ENCODE measurements around the gene CISD1. TPM values are rescaled to one million over a fixed set of nuclear protein-coding genes. Genes with fewer than 3 reads are reported as not detected.
A peak's percentile ranks its signal among the peaks of the same experiment; 100 is the strongest.

Gene CISD1
- polyA plus RNA-seq, 3 donors, result 5.4 to 29.4 (median 24.9) TPM

DNA sequence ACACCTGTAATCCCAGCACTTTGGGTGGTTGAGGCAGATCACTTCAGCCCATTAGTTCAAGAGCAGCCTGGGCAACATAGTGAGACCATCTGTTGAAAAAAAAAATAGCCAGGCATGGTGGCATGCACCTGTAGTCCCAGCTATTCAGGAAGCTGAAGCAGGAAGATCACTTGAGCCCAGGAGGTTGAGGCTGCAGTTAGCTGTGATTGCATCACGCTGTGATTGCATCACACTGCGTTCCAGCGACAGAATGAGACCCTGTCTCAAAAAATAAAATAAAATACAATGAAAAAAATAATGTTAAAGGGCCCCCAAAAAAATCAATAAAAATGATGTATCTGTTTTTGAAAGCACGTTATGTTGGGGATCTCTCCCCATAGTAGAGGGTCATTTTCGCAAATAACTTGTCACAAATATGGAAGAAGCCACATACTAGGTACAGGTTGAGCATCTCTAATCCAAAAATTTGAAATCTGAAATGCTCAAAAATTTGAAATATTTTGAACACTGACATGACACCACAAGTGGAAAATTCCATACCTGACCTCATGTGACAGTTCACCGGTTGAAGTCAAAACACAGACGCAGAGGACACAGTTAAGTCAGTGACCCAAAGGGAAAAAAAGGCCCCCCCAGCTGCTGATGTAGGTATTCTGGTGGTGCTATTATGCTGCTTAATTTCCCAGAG, 9.5 kb downstream of the CISD1 start:
- WGBS (ENCODE audit: insufficient coverage), result 70% methylated on average over 2 of the region's 7 CpGs
- no peak overlapping the region for H3K27ac ChIP-seq (ENCODE audit: low read depth in 1 of 2, low read length in 2 of 2)
- no peak overlapping the region for H3K9ac ChIP-seq (ENCODE audit: insufficient read depth, low read length, poor library complexity, severe bottlenecking)
- H3K36me3 ChIP-seq (replicated peaks in 1 of 2; ENCODE audit: control insufficient read depth in 1 of 2, insufficient read depth in 2 of 2, low read length in 2 of 2), result no peaks in the 10 kb centered on the region
- peak in 2 of 3 donors; percentile 25 to 46 for DNase-seq
- H3K4me1 ChIP-seq (ENCODE audit: control insufficient read depth in 1 of 2, insufficient read depth in 2 of 2, low read length in 2 of 2), result peaks cover 25 to 26% of the 10 kb centered on the region in 2 donors
- Mint-ChIP-seq H3K27ac (peak overlapping the region in 1 of 7 donors; percentile 46), H3K9me3 (peaks cover 0 to 2% (median 0%) of the 10 kb centered on the region in 7 donors), H3K4me3 (no peak overlapping the region), H3K27me3 (ENCODE audit: low read depth in 3 of 3) (no peaks in the 10 kb centered on the region), H3K36me3 (peaks cover 6 to 12% of the 10 kb centered on the region in 2 donors), H3K4me1 (peaks cover 21% of the 10 kb centered on the region)
- no peaks in the 10 kb centered on the region for H3K9me3 ChIP-seq (replicated peaks in 1 of 2; ENCODE audit: control insufficient read depth in 1 of 2, insufficient read depth in 1 of 2, low read length in 2 of 2)
- no peak overlapping the region for H2AFZ ChIP-seq (ENCODE audit: insufficient read depth, low read depth, low read length, poor library complexity, severe bottlenecking)
- intact Hi-C loops (cut with micrococcal nuclease), result no loop called here
- H3K4me2 ChIP-seq (replicated peaks; ENCODE audit: extremely low read depth, low read length, poor library complexity, severe bottlenecking), result no peak overlapping the region
- H3K4me3 ChIP-seq (replicated peaks in 1 of 3; ENCODE audit: low read depth in 2 of 3, low read length in 3 of 3), result no peak overlapping the region
- H3K79me2 ChIP-seq (ENCODE audit: insufficient read depth, low read length), result peaks cover 2% of the 10 kb centered on the region
- no peaks in the 10 kb centered on the region for H4K20me1 ChIP-seq (ENCODE audit: insufficient read depth, low read length)
- no peaks in the 10 kb centered on the region for H3K27me3 ChIP-seq (ENCODE audit: control insufficient read depth in 2 of 2, insufficient read depth in 2 of 2, low read length in 2 of 2)
- TF ChIP-seq, protein P1, sequence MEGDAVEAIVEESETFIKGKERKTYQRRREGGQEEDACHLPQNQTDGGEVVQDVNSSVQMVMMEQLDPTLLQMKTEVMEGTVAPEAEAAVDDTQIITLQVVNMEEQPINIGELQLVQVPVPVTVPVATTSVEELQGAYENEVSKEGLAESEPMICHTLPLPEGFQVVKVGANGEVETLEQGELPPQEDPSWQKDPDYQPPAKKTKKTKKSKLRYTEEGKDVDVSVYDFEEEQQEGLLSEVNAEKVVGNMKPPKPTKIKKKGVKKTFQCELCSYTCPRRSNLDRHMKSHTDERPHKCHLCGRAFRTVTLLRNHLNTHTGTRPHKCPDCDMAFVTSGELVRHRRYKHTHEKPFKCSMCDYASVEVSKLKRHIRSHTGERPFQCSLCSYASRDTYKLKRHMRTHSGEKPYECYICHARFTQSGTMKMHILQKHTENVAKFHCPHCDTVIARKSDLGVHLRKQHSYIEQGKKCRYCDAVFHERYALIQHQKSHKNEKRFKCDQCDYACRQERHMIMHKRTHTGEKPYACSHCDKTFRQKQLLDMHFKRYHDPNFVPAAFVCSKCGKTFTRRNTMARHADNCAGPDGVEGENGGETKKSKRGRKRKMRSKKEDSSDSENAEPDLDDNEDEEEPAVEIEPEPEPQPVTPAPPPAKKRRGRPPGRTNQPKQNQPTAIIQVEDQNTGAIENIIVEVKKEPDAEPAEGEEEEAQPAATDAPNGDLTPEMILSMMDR (IDR thresholded peaks at IDR 0.05), result no peak

DNA sequence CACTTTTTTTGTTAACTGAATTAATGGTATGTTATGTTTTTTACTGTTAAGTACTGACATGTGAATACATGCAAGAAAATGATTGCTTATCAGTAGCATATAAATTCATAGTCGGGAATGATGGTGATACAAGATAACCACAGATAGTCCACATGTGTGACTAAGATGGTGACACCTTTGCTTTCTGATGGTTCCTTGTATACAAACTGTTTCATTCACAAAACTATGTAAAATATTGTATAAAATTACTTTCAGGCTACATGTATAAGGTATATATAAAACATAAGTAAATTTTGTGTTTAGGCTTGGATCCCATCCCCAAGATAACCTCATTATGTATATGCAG, 10.0 kb downstream of the CISD1 start:
- Histone ChIP-seq H3K36me3 (replicated peaks in 1 of 2; ENCODE audit: control insufficient read depth in 1 of 2, insufficient read depth in 2 of 2, low read length in 2 of 2) (no peaks in the 10 kb centered on the region), H3K9me3 (replicated peaks in 1 of 2; ENCODE audit: control insufficient read depth in 1 of 2, insufficient read depth in 1 of 2, low read length in 2 of 2) (no peaks in the 10 kb centered on the region), H3K4me2 (replicated peaks; ENCODE audit: extremely low read depth, low read length, poor library complexity, severe bottlenecking) (no peak overlapping the region), H3K4me1 (ENCODE audit: control insufficient read depth in 1 of 2, insufficient read depth in 2 of 2, low read length in 2 of 2) (peaks cover 25 to 26% of the 10 kb centered on the region in 2 donors), H3K4me3 (replicated peaks in 1 of 3; ENCODE audit: low read depth in 2 of 3, low read length in 3 of 3) (no peak overlapping the region), H3K9ac (ENCODE audit: insufficient read depth, low read length, poor library complexity, severe bottlenecking) (no peak overlapping the region), H2AFZ (ENCODE audit: insufficient read depth, low read depth, low read length, poor library complexity, severe bottlenecking) (no peak overlapping the region), H3K79me2 (ENCODE audit: insufficient read depth, low read length) (no peaks in the 10 kb centered on the region), H3K27me3 (ENCODE audit: control insufficient read depth in 2 of 2, insufficient read depth in 2 of 2, low read length in 2 of 2) (no peaks in the 10 kb centered on the region), H4K20me1 (ENCODE audit: insufficient read depth, low read length) (no peaks in the 10 kb centered on the region), H3K27ac (ENCODE audit: low read depth in 1 of 2, low read length in 2 of 2) (no peak overlapping the region)
- no CpG with 5 or more reads among the region's 1 CpG for WGBS (ENCODE audit: insufficient coverage)
- Mint-ChIP-seq H3K27me3 (ENCODE audit: low read depth in 3 of 3) (no peaks in the 10 kb centered on the region), H3K27ac (no peak overlapping the region), H3K36me3 (peaks cover 6 to 12% of the 10 kb centered on the region in 2 donors), H3K4me1 (peaks cover 21% of the 10 kb centered on the region), H3K4me3 (no peak overlapping the region), H3K9me3 (peaks cover 0 to 2% (median 0%) of the 10 kb centered on the region in 7 donors)
- intact Hi-C loops (cut with micrococcal nuclease), result no loop called here
- no peak for DNase-seq
- TF ChIP-seq, protein P1 (IDR thresholded peaks at IDR 0.05), result no peak

Measured in CD14-positive monocyte (primary cell).